ENCODE results near the gene SIAH1.

DNA sequence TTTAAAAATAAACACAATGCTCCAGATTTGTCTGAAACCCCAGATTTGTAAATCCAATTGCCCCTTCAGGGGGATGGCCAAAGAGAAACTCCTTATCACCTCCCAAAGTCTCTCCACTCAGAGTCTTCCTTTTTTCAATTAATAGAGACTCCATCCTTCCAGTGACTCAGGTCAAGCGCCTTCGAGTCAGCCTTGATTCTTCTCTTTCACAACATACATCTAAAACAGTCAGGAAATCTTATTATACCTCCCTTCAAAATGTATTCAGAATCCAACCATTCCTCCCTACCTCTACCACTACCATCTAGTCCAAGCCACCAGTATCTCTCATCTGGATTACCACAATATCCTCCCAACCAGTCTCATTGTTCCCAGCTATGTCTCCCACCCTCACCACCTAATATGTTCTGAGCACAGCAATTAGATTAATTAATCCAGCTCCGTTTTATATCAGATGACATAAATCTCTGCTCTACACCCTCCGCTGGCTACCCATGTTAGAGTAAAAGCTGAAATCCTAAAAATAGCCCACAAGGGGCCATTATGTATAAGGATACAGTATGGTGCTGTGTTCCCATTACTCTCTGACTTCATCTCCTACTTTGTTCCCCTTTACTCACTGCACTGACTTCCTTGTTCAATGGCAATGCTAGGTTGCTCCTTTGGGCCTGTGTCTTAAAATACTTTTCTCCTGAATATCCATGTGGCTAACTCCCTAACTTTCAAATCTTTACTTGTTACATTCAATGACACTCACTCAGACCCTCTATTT, 11.8 kb downstream of the SIAH1 start:
- TF ChIP-seq EZH2 (IDR thresholded peaks at IDR 0.05; ENCODE audit: insufficient read depth, poor library complexity, severe bottlenecking) (no peak), EZH2phosphoT487 (IDR thresholded peaks at IDR 0.05; ENCODE audit: insufficient read depth, low read depth) (no peak)
